Activated CD4-positive, alpha-beta T cell treated with anti-CD3 and anti-CD28 coated beads, Interleukin-2, amount 50 U/mL, for 4 hours (primary cell): ENCODE data around the gene CSF2.

Experiments used
- DNase-seq, 2 experiments: peaks; one replicate each; pipeline ENCODE4 v3.0.0-alpha.2; 2020

Gene CSF2

DNA sequence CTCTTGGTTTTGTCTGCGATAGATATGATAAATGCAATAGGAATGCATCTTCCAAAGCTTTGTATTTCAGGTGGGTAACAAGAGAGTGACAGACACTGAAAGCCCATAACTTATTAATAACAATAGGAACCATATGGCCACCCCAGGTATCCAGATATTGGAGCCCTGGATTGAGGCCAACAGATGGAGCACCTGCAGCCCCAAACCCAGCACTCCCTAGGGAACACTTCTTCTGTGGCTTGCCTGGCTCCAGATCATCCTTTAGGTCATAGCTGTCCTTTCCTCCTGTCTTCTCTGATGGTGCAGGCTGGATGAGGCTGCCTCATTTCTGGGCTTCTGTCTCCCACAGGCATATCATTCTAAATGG lies 18.2 kb upstream of the CSF2 start:
- DNase-seq = no peak

DNA sequence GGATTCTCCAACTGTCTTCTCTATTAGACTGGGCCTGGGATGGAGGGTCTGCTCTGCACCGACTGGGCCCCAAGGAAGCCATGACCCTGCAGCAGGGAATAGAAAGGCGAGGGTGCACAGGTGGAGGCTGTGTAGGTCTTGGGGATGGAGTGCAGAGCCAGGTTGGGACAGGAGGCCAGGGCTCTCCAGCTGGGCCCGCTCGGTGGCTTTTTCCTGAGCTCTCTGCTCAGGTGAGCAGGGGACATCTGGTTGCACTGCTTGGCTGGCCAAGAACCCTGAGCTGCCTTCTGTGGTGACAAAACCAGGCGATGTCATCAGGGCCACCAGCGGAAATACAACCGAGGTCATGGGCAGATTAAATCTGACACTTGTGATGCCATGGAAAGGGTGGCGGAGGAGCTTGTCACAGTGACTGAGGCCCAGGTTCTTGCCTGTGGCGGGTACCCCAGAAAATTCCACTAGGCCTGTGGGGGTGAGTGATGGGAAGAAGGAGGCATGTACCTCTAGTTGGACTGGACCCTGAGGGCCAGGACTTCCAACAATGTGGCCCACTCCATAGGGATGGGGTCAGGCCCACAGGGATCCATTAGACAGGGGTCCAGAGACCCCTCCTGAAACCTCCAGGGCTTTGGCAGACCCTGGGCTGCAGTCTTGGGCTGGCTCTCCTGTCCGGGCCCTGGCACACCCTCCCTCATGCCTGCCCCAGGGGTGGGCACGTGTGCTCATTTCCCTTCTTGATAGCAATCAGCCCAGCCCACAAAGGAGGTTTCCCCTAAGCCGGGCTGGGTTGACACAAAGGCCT lies 17.6 kb upstream of the CSF2 start:
- DNase-seq = peak; percentile 41 to 48

DNA sequence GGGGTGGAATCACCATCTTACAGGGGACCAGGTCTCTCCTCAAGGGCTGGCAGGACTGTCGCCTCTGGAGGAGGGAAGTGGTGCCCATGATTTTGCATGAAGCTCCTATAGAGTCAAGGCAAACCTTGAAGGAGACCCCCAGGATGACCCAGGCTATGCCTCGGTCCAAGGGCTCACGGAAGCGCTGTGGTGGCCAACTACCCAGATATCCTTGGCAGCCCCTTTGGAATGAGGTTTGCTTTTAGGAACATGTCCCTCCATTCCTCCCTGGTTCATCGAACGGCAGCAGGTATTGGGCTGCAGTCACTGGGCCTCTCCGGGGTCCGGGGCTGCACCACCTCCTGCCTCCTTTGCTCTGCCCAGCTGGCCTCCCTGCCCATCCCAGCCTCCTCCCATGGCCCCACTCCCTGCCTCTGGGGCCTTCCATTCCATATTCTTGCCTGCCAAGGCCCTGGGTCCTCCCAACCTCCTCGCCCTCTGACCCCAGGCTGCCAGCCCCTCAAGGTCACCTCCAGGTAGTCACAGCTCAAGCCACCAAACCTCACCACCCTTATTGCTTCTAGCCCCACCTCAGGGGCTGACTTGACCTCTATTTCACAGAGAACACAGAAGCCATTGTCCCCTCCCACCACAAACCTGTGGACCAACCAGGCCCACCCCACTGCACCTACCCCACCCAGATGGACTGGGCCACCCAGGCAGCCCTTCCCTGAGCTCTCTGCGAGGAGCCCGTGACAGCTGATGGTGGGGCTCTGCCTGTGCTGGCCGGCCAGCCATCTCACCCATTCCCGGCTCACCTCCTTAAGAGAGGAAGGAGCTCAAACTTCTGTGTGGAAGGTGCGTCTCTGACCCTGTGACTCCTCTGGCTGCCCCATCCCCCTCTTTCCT lies 16.7 kb upstream of the CSF2 start:
- DNase-seq = no peak

DNA sequence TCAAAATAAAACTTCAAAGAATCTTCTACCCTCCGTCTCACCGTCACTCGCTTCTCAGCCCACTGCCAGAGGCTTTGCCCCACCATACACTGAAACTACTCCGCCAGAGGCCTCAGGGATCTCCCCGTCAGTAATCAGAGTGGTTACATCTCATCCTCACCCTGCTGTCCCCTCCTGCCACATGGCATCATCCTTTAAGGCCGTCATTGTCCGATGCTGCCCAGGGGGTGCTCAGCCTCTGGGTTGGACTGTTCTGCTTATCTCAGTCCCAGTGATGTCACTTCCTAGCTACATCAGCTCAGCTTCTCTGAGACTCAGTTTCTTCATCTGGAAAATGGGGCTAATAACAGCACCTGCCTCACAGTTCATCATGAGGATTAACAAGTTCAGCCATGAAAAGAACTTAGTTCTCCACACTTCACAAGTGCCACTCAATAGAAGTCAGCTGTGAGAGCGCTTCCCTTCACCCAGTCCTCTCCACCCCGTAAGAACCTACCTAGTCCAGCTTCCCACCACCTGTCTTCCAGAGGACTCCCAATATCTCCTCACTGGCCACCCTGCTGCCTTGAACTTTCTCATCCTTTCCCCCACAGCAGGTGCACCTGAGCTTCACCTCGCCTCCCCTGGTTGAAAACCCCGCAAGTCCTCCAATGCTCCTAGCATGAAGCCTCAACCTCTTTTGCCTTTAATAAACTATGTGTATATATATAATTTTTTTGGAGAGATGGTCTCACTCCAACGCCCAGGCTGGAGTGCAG lies 15.9 kb upstream of the CSF2 start:
- DNase-seq = no peak

DNA sequence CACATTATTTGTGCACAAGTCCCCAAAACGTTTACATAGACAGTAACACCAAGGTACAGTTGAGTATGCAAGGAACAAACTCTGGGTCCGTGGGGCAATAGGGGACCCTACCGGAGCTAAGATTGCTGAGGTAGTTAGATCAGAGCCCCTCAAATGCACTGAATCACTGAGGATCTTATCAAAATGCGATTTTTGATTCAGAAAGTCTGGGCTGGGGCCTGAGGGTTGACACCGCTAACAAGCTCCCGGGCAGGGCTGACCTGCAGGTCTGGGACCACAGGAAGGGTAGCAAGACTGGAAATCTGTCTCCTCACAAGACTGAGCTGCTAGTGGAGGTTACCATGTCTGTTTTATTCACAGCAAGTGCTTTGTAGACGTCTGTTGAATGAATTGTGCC lies 14.9 kb upstream of the CSF2 start:
- no peak for DNase-seq

DNA sequence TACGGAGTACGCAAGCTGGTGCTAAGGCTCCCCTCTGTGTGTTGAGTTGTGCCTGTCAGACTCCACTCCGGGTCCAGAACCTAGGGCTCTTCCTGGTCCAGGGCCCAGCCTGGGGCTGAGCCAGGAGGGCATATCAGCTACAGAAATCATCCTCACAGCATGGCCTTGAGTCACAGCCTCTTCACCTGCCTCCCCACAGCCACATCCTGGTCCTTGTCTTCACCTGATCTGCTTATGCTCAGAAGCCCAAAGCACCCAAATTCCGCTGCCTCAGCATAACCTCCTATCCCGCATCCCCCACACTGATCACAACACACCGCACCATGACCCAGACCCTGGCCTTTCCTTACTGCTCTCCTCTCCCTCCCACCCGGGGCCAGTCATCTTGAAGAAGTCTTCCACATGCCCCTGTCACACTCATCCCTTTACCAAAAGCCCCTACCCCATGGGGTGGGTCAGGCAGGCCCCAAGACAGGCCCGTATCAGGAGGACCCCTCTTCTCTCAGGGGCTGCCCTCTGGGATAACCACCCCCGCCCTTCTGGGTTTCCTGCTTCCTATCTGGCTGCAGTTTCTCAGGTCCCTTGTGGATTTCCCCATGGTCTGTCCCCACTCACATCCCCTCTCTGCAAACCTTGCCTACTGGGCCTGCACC lies 14.4 kb upstream of the CSF2 start:
- DNase-seq = no peak

DNA sequence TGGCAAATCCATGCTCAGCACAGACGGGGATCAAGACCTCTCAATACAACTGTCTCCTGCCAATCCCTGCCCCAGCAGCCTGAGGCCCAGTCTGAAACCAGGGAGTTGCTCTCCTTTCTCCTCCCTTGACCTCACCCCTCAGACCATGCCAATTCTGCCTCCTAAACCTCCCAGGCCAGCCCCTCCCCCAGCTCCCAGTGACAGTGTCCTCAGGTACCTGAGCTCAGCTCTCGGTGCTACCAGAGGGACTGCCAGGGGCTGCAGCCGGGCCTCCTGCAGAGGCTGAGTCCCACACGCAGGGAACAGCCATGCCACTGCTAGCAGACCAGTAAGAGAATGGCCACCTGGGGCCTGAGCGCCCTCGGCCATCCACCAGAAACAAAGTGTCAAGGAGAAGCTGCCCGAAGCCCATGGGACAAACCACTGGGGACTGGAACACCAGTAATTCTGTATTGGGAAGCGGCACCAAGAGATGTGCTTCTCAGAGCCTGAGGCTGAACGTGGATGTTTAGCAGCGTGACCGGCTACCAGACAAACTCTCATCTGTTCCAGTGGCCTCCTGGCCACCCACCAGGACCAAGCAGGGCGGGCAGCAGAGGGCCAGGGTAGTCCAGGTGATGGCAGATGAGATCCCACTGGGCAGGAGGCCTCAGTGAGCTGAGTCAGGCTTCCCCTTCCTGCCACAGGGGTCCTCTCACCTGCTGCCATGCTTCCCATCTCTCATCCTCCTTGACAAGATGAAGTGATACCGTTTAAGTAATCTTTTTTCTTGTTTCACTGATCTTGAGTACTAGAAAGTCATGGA lies 13.7 kb upstream of the CSF2 start:
- no peak for DNase-seq

DNA sequence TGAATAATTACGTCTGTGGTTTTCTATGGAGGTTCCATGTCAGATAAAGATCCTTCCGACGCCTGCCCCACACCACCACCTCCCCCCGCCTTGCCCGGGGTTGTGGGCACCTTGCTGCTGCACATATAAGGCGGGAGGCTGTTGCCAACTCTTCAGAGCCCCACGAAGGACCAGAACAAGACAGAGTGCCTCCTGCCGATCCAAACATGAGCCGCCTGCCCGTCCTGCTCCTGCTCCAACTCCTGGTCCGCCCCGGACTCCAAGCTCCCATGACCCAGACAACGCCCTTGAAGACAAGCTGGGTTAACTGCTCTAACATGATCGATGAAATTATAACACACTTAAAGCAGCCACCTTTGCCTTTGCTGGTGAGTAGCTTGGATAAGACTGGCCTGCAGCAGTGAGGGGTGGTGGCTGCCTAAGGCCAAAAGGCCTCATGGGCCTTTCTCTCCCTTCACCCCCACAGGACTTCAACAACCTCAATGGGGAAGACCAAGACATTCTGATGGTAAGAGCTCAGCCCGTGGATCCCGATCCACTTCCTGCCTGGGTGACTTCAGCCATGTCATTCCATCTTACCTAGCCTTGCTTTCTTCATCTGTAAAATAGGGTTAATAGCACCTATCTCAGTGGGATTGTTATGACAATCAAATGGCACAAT lies 13.0 kb upstream of the CSF2 start, which contains the start of gene IL3:
TSS of gene IL3 (plus strand) at position 155 of the 661 bp plus-strand sequence. CDS start at position 207, 52 bp downstream.
- no peak for DNase-seq

DNA sequence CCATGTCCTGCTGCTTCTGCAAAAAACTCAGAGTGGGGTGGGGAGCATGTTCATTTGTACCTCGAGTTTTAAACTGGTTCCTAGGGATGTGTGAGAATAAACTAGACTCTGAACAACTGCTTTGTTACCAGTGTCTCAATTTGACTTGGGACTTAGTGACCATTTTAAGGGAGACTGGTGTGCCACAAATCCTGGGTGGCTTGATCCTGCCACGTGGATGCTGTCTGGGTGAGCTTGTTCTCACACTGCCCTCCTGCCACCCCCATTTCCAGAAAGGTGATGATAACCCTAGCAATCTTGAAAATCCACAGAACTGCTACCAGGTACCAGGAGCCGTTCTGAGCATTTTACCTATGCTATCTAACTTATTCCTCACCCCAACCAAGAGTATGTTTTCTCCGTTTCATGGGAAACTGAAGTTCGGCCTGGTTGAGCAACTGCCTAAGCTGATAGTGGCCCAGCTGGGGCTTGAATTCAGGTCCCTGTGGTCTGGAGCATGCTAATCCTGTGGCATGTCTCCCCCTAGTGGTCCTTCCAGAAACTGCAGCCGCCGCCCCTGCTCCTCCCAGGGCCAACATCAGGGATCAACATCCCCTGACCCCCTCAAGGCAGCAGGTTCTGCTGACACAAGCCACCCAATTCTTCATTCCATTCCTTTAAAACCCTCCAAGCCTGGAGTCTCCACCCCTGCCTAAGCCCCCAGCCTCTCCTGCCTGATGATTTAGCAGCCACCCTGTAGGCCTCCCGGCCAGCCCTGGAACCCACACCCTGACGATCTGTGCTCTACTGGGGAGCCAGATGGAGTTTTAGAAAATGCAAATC lies 10.3 kb upstream of the CSF2 start:
- DNase-seq = peak; percentile 77 to 82

DNA sequence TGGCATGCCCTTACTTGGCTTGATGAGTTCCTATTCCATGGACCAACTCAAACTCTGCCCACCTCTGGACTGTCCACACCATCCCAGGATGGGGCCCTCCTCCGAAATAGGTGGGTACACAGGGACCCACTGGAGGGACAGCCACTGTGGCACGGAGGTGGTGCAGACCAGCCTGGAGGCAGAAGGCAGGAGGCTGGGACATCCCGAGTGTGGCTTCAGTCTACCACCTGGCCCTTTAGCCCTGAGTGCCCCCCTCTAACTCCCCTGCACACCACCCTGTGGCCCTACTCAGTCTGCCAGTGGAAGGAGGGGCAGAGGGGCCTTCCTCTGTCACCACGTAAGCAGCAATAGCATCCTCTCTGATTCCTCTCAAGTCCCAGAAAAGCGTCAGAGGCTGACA lies 9.4 kb upstream of the CSF2 start:
- DNase-seq = no peak

DNA sequence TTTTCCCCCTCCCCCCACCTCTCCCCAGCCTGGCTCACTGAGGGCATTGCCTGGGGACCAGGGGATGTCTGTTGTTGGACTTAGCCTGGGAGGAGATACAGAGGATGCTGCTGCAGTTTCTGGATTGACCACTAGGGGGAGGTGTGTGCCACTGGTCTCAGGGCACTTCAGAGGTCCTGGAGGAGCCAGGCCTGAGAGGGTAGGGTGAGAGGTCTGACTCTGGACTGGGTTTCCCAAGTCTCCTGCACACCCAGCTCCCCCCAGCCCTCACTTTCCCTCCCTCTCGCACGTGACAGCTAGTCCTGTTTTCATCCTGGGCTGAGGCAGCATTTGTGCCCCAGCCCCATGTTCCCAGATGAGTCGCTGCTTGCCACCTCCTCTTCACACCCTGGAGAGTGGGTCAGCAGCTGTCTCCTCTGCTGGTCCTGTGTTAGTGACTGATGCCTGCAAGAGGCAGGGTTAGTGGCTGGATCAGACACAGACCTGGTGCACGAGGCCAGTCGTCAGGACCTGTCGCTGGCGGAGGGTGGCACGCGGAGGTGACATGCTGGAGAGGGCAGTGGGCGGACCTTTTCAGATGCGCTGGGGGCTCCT lies 8.8 kb upstream of the CSF2 start:
- peak; percentile 75 to 79 for DNase-seq

DNA sequence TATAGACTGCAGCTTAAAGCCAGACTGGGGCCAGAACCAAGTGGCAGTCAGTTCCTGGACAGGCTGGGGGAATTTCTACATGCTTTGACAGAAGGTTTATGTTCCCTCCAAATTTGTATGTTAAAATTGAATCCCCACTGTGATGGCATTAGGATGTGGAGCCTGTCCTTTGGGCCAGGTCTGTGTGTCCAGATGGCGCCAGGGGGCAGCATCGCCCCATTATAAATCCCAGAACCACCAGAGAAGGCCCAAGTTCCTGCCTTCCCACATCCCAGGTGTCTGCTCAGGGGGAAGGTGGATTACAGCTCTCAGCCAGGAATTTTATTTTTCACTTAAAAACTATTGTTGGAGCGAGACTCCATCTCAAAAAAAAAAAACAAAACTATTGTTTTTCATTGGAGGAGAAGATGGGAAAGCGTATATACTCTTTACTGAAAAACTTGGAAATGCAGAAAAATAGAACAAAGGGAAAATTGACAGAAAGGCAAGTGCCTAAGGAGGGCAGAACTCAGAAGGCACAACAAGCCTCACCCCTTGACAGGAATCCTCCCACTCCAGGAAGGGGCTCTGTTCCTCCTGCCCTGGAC lies 8.1 kb upstream of the CSF2 start:
- DNase-seq = peak in 1 of 2 experiments; percentile 27

DNA sequence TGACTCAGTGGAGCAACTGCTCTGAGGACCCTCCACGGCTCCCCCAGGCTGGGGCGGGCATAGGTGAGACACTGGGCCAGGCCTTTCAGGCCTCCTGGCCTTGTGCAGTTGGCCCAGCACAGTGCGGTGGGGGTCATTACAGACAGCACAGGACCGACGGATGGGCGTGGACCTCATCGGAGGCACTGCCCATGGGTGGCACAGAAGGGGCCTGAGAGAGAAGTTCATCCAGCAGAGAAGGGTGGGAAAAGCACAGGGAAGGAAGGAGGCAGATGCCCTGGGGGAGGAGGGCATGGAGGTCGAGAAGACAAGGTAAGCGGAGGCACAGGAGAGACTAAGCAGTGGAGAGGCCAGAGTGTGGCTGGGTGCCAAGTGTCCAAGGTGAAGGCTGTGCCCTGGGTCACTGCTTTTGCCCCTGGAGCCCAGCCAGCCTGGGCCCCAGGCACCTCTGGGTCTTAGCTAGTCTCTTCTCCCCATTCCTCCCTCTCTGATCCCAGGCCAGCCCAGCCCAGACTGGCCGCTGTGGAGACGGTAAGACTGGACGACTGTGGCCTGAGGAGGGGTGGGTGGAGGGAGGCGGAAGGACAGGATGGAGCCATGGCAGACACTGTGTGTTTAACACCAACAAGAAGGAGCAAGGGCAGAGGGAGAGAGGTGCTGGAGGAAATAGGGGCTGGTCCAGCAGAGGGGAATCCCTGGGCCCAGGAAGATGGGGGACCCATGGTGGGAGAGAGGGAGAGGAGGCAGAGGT lies 7.5 kb upstream of the CSF2 start:
- DNase-seq = no peak

DNA sequence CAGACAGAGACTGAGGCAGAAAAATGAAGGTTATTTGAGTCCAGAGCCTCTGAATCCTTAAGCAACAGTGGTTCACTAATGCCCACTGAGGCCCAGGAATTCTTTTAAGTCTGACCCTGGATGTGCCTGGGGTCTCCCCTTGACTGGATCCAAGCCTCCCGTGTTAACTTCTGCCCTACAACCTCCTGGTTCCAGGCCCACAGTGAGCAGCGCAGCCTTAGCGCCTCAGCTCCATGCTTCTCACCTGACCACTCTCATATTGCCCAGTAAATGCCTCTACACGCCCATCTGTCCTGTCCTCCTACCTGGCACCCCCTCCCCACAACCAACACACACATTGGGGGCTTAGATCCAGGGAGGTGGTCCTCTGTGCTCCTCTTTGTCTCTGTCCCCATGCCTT lies 6.7 kb upstream of the CSF2 start:
- DNase-seq = no peak

DNA sequence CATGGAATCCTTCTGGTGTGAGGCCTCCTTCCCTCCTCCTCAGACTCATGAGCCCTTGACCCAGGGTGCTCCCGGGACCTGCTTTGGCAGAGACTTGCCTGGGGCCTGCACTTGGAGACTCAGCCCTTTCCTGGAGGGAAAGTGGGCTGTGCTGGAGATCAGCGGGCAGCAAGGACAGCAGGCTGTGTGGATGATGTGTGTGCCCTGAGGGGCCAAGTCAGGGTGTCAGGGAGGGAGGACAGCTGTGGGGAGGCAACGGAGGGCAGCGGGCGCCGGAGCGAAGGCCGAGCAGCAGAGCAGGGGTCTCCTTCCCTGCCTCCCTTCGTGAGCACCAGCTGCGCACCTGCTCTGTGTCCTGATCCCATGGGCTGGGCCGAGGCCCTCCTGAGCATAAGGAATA lies 6.1 kb upstream of the CSF2 start:
- DNase-seq = no peak

DNA sequence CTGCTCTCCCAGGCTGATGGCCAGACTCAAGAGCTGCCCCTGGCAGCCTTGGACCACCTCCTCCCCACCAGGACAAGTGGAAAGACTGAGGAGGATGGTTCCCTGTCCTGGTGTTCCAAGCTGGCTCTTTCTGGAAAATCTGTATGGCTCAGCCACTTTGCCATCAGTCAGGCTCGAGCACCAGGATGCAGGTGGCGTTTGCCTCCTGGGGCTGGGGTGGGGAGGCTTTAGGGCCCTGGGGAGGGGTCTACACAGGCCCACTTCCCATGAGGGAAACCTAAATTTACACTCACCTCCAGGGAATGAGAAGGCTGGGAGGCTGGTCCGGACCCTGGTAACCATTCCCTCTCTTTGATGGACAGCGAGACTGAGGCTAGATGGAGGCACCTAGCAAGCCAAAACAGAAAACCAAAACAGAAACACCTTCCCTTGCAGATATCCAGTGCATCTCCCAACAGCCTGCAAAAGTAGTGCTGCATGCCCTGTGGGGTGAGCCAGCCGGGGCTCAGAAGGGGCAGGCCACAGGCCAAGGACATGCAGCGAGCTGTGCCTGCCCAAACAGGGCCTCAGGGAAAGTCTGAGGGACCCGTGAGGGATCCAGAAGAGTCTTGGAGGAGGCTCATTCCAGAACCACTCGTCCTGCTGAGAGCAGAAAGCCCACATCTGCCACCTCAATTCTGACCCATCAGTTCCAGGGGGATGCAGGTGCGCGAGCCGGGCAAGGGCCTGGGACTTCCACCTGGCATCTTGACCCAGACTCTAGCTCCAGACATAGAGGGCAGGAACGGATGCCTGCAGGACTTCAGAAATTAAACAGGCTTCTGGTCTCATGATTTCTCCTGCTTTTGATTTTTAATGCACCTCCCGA lies 5.4 kb upstream of the CSF2 start:
- no peak for DNase-seq

DNA sequence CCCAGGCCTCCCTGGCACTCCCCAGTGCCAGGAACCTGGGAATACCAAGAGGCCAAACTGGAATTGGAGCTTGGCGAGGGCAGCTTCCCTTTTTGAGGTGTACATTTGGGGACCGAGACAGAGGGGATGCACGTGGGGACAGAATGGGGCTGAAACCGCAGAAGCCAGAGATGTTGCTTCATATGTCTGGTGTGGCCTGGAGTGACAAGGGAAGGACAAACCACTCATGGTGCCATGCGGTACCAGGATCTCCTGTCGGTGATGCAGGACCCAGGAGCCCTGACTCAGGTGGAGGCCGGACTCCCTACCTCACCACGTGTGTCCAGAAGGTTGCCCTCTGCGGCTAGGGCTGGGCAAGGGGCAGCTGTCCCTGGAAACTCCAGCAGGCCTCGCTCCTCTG lies 4.0 kb upstream of the CSF2 start:
- no peak for DNase-seq

DNA sequence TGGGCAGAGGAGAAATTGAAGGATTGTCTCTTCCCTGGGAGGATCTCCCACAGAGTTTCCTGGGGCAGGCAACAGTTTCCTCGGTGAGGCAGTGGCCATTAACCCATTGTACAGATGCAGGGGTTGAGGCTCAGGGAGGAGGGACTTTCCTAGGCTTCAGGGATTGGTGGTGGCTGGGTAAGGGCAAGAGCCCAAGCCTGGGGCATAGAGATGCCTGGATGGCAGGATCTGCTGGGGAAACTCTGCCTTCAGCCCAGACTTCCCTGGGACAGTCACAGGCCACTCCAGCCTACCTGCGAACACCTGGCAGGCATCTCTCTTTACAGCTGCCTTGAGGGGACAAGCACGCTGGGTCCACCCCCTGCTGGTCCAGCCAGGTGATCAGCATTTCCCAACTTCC lies 3.6 kb upstream of the CSF2 start:
- DNase-seq = no peak
